GM21786 (cell line): Measurements from ENCODE around the gene KIZ.

Source experiments
- ATAC-seq: cut with Tn5 transposase; IDR thresholded peaks from one replicate; pipeline ENCODE4 v1.9.1; 2021; ENCODE audit not compliant: unreplicated experiment

KIZ gene

GRCh38 chr20:21125849-21126580 lies at the start of gene KIZ:
TSS of gene KIZ (plus strand) at chr20:21126082. CDS start at chr20:21126116, 34 bp downstream.
- ATAC-seq = peak; percentile 95

GRCh38 chr20:21077809-21078345 lies 48.0 kb upstream of the KIZ start:
- ATAC-seq = no peak

GRCh38 chr20:21082584-21082983 lies 43.3 kb upstream of the KIZ start:
- ATAC-seq = no peak

- no peak for ATAC-seq
Observed at GRCh38 chr20:21083825-21084325, 42.0 kb upstream of the KIZ start.

GRCh38 chr20:21087862-21088540 lies 37.9 kb upstream of the KIZ start:
- ATAC-seq = no peak

- ATAC-seq = no peak
Observed at GRCh38 chr20:21089391-21089790, 36.5 kb upstream of the KIZ start.

GRCh38 chr20:21090111-21090618 lies 35.7 kb upstream of the KIZ start:
- ATAC-seq = no peak

- ATAC-seq = no peak
Observed at GRCh38 chr20:21090721-21091120, 35.2 kb upstream of the KIZ start.

GRCh38 chr20:21092806-21093205 lies 33.1 kb upstream of the KIZ start:
- ATAC-seq = no peak

GRCh38 chr20:21096321-21097043 lies 29.4 kb upstream of the KIZ start:
- ATAC-seq = peak; percentile 32

- ATAC-seq = peak; percentile 18
Observed at GRCh38 chr20:21099751-21100577, 25.9 kb upstream of the KIZ start.

GRCh38 chr20:21100578-21101452 lies 25.1 kb upstream of the KIZ start:
- no peak for ATAC-seq

GRCh38 chr20:21101453-21101931 lies 24.4 kb upstream of the KIZ start:
- ATAC-seq = no peak

GRCh38 chr20:21101932-21102575 lies 23.8 kb upstream of the KIZ start:
- ATAC-seq = no peak

- no peak for ATAC-seq
Observed at GRCh38 chr20:21102603-21103311, 23.1 kb upstream of the KIZ start.

GRCh38 chr20:21103582-21104465 lies 22.1 kb upstream of the KIZ start:
- no peak for ATAC-seq

GRCh38 chr20:21104466-21104761 lies 21.5 kb upstream of the KIZ start:
- ATAC-seq = no peak
